ENCODE measurements around the gene KRTAP12-4. TPM values are rescaled to one million over a fixed set of nuclear protein-coding genes. Genes with fewer than 3 reads are reported as not detected.

Gene KRTAP12-4
- total RNA-seq, 4 donors from 2014 or later, result not detected

DNA sequence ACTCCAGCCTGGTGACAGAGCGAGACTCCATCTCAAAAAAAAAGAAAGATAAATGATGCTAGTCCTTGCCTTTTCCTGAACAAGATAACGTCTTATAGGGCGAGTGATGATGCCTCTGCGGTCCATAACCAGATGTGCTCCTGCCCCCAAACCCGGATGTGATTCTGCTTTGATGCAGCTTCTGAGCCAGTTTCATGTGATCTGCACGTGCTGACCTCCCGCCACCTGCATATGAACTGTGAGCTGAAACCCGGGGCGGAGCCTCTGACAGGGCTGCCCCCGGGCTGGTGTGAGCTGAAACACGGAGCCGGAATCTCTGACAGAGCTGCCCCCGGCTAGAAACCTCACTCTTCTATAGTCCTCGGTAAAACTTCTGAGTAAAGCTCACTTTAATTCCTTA lies 1.3 kb downstream of the KRTAP12-4 start:
- no peak overlapping the region for H3K27ac ChIP-seq
- peaks cover 5% of the 10 kb centered on the region for H3K9me3 ChIP-seq
- H3K27me3 ChIP-seq, result peaks cover 28% of the 10 kb centered on the region
- H3K4me1 ChIP-seq, result no peaks in the 10 kb centered on the region
- WGBS, result 58% methylated on average over 14 of the region's 14 CpGs
- TF ChIP-seq POLR2AphosphoS5 (IDR thresholded peaks at IDR 0.05) (no peak), EP300 (IDR thresholded peaks at IDR 0.05) (no peak), POLR2A (IDR thresholded peaks at IDR 0.05) (no peak)
- TF ChIP-seq, protein P1, sequence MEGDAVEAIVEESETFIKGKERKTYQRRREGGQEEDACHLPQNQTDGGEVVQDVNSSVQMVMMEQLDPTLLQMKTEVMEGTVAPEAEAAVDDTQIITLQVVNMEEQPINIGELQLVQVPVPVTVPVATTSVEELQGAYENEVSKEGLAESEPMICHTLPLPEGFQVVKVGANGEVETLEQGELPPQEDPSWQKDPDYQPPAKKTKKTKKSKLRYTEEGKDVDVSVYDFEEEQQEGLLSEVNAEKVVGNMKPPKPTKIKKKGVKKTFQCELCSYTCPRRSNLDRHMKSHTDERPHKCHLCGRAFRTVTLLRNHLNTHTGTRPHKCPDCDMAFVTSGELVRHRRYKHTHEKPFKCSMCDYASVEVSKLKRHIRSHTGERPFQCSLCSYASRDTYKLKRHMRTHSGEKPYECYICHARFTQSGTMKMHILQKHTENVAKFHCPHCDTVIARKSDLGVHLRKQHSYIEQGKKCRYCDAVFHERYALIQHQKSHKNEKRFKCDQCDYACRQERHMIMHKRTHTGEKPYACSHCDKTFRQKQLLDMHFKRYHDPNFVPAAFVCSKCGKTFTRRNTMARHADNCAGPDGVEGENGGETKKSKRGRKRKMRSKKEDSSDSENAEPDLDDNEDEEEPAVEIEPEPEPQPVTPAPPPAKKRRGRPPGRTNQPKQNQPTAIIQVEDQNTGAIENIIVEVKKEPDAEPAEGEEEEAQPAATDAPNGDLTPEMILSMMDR (IDR thresholded peaks at IDR 0.05), result no peak
- DNase-seq (ENCODE audit: low spot score in 2 of 2), result no peak
- H3K4me3 ChIP-seq, result no peak overlapping the region
- H3K36me3 ChIP-seq, result no peaks in the 10 kb centered on the region

DNA sequence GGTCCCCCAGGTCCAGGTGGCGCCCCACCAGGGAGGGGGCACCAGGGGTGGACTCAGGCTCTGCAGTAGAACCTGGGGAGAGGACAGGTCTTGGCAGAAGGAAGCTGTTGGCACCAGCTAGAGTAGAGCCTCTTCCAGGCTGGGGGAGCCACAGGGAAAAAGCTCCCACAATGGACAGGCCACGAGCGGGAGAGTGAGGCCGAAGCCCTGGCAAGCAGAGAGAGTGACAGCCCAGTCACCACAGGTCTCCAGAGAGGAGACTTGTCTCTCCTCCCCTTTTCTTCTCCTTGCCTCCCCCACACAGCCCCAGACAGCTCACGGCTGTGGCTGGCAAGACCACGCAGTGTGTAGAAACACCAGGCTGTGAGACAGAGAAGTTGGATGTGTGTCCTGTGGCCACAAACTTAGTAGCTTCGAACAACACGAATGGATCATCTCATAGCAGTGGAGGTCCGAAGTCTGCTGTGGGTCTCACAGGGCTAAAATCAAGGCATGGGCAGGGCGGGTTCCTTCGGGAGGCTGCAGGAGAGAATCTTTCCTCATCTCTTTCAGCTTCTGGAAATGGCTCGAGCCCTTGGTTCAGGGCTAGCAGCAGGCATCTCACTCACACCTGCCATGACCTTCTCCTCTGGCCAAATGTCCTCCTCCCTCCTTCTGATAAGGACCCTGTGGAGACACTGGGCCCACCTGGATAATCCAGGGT lies 3.3 kb downstream of the KRTAP12-4 start:
- TF ChIP-seq POLR2AphosphoS5 (IDR thresholded peaks at IDR 0.05) (no peak), EP300 (IDR thresholded peaks at IDR 0.05) (no peak), POLR2A (IDR thresholded peaks at IDR 0.05) (no peak)
- TF ChIP-seq, protein P1 (IDR thresholded peaks at IDR 0.05), result no peak
- Histone ChIP-seq H3K36me3 (no peaks in the 10 kb centered on the region), H3K4me1 (no peaks in the 10 kb centered on the region), H3K27me3 (peaks cover 41% of the 10 kb centered on the region), H3K27ac (no peak overlapping the region), H3K9me3 (peaks cover 2% of the 10 kb centered on the region), H3K4me3 (no peak overlapping the region)
- no peak for DNase-seq (ENCODE audit: low spot score in 2 of 2)
- 95% methylated on average over 11 of the region's 12 CpGs for WGBS

DNA sequence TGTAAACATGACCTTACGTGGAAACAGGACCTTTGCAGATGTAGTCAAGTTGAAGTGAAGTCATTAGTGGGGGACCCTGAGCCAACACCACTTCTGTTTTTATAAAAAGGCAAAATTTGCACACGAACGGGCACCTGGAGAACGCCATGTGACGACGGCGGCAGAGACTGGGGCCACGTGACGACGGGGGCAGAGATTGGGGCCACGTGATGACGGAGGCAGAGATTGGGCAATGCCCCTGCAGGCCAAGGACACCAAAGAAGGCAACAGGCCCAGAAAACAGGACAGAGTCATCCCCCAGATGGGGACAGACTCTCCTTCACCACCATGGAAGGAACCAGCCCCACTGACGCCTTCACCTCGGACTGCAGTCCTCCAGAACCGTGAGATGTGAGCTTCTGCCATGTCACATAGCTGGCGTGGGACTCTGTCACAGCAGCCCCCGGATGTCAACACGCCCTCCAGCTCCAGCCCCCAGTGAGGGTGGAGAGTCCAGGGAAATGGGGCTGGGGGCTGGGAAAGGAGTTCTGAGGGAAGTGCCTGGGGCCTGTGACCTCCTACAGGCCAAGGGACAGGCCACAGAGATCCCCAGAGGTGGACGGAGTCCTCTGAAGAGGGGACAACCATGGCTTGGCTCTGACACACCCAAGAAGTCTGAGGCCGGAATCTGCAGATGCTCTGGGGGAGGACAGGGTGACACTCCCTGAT lies 4.0 kb downstream of the KRTAP12-4 start:
- DNase-seq (ENCODE audit: low spot score in 2 of 2), result no peak

DNA sequence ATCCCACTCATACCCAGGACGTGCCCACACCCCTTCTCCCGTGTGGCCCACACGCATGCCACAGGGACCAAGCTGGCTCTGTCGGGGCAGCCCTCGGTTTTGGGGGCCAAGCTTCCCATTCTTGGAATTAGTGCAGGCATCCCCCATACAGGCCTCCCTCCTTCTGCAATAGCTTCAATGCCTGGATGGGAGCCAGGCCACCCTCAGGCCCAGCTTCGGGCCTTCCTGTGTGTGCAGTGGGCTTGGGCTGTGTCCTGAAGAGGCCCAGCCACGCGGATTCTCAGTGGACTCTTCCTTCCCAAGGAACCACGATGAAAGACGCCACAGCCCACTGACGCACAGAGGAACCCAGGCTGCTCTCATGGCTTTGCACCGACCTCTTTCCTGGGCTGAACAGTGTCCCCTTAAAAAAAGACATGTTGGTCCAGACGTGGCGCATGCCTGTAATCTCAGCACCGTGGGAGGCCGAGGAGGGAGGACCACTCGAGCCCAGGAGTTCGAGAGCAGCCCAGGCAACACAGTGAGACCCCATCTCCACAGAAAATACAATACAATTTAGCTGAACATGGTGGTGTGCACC lies 4.8 kb downstream of the KRTAP12-4 start:
- no peak for DNase-seq (ENCODE audit: low spot score in 2 of 2)
- TF ChIP-seq, protein P1 (IDR thresholded peaks at IDR 0.05), result no peak
- TF ChIP-seq POLR2AphosphoS5 (IDR thresholded peaks at IDR 0.05) (no peak), EP300 (IDR thresholded peaks at IDR 0.05) (no peak), POLR2A (IDR thresholded peaks at IDR 0.05) (no peak)

More for the DNA sequence above, 4.0 kb downstream of the KRTAP12-4 start:
- H3K27me3 ChIP-seq, result peaks cover 41% of the 10 kb centered on the region
- no peaks in the 10 kb centered on the region for H3K4me1 ChIP-seq
- no peak for TF ChIP-seq EP300 (IDR thresholded peaks at IDR 0.05)
- TF ChIP-seq, protein P1 (IDR thresholded peaks at IDR 0.05), result no peak
- TF ChIP-seq POLR2AphosphoS5 (IDR thresholded peaks at IDR 0.05), result no peak
- TF ChIP-seq POLR2A (IDR thresholded peaks at IDR 0.05), result no peak
- WGBS, result 88% methylated on average over 16 of the region's 20 CpGs
- H3K36me3 ChIP-seq, result no peaks in the 10 kb centered on the region
- H3K9me3 ChIP-seq, result no peaks in the 10 kb centered on the region
- no peak overlapping the region for H3K27ac ChIP-seq
- H3K4me3 ChIP-seq, result no peak overlapping the region

More for the DNA sequence above, 4.8 kb downstream of the KRTAP12-4 start:
- Histone ChIP-seq H3K9me3 (no peaks in the 10 kb centered on the region), H3K27ac (no peak overlapping the region), H3K36me3 (no peaks in the 10 kb centered on the region), H3K27me3 (peaks cover 41% of the 10 kb centered on the region), H3K4me1 (no peaks in the 10 kb centered on the region), H3K4me3 (no peak overlapping the region)
- whole genome bisulfite sequencing, result 79% methylated on average over 18 of the region's 18 CpGs

Data from suprapubic skin (tissue), 4 donors.